WI38 (cell line): ENCODE results near the gene MPRIP.
"Not testable (repeated sequence)": the region's sequence is repeated elsewhere in the genome, so short reads cannot be mapped to it uniquely, and the experiment has no call there.

Source experiments
- H3K4me3 ChIP-seq: 2 replicates; pipeline ENCODE4 v1.5.1; 2011; ENCODE audit warnings: low read depth, mild to moderate bottlenecking, control low read depth, low read length
- CTCF ChIP-seq: IDR thresholded peaks from 2 replicates; pipeline ENCODE4 v1.5.1; 2012; ENCODE audit warnings: low read depth, mild to moderate bottlenecking, control low read depth, low read length

MPRIP gene

GRCh38 chr17:17181666-17182597, 139.7 kb downstream of the MPRIP start:
- H3K4me3 ChIP-seq, result no peak overlapping the region
- no peak for TF ChIP-seq CTCF

GRCh38 chr17:17182598-17183136, 140.4 kb downstream of the MPRIP start:
- no peak overlapping the region for H3K4me3 ChIP-seq
- TF ChIP-seq CTCF, result no peak

GRCh38 chr17:17183744-17184143, 141.5 kb downstream of the MPRIP start:
- no peak overlapping the region for H3K4me3 ChIP-seq
- TF ChIP-seq CTCF, result no peak

- not testable (repeated sequence) for H3K4me3 ChIP-seq
Observed at GRCh38 chr17:17184985-17185757, 142.9 kb downstream of the MPRIP start.

- H3K4me3 ChIP-seq, result no peak overlapping the region
- TF ChIP-seq CTCF, result no peak
Observed at GRCh38 chr17:17186051-17186450, 143.8 kb downstream of the MPRIP start.

- no peak overlapping the region for H3K4me3 ChIP-seq
- no peak for TF ChIP-seq CTCF
Observed at GRCh38 chr17:17186551-17187505, 144.6 kb downstream of the MPRIP start.

- H3K4me3 ChIP-seq, result no peak overlapping the region
- TF ChIP-seq CTCF, result no peak
Observed at GRCh38 chr17:17188586-17188985, 146.3 kb downstream of the MPRIP start.
